Measurements from ENCODE around the gene AKR1C3. TPM values are rescaled to one million over a fixed set of nuclear protein-coding genes. Genes with fewer than 3 reads are reported as not detected.
"Not testable (repeated sequence)": the region's sequence is repeated elsewhere in the genome, so short reads cannot be mapped to it uniquely, and the experiment has no call there.

Gene AKR1C3
- total RNA-seq, 2 experiments from 2014 or later: not detected

DNA sequence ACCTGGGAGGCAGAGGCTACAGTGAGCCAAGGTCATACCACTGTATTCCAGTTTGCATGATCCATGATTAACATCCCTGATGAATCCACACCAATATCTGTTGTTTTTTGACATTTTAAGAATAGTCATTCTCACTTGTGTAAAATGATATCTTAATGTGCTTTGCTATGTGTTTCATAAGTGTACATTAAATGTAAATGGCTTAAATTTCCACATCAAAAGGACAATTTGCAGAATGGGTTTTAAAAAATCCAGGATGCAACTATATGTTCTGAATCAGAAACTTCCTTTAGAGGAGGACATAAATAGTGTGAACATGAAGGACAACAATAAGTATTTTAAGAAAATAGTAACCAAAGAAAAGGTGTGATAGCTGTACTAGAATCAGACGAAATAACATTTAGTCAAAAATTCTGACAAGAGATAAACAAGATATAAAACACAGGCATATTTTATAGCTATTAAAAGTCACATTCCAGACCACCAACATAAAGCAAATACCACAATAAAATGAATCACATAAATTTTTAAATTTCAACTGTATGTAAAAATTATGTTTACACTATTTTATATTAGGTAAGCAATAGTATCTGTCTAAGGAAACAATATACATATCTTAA, 42.4 kb downstream of the AKR1C3 start:
- DNase-seq (ENCODE audit: low spot score): no peak
- no peaks in the 10 kb centered on the region for H3K4me1 ChIP-seq (ENCODE audit: insufficient read depth, low read length, poor library complexity, severe bottlenecking)
- no peak overlapping the region for H3K27ac ChIP-seq (ENCODE audit: low read depth, low read length, poor library complexity, severe bottlenecking)
- H2AFZ ChIP-seq (ENCODE audit: low read length): no peak overlapping the region
- peaks cover 12% of the 10 kb centered on the region; the same call in 1 of the 2 replicates for H3K9me3 ChIP-seq (ENCODE audit: low read length)
- intact Hi-C loops (cut with micrococcal nuclease; ENCODE audit: unreplicated experiment): no loop called here
- no peak overlapping the region for H3K4me2 ChIP-seq (ENCODE audit: low read length)
- no peaks in the 10 kb centered on the region for H3K79me2 ChIP-seq (ENCODE audit: insufficient read depth, low read depth, low read length)
- ChIA-PET POLR2A (no interaction called here), CTCF (ENCODE audit: unreplicated experiment) (no interaction called here)
- no peak for TF ChIP-seq EZH2phosphoT487 (IDR thresholded peaks at IDR 0.05; ENCODE audit: borderline replicate concordance, low read depth, low read length)
- H4K20me1 ChIP-seq (ENCODE audit: insufficient read depth, low read length): no peaks in the 10 kb centered on the region
- no TSS peak for BruUV-seq (replicated peaks)
- H3K36me3 ChIP-seq (ENCODE audit: insufficient read depth, low read length): no peaks in the 10 kb centered on the region
- H3K9me2 ChIP-seq (ENCODE audit: insufficient read depth, low read length): no peaks in the 10 kb centered on the region
- no peak overlapping the region for H3K4me3 ChIP-seq (ENCODE audit: low read depth, low read length, poor library complexity, severe bottlenecking)

GRCh38 chr10:5137699-5138098, 43.5 kb downstream of the AKR1C3 start:
- H2AFZ ChIP-seq (ENCODE audit: low read length): not testable (repeated sequence)

DNA sequence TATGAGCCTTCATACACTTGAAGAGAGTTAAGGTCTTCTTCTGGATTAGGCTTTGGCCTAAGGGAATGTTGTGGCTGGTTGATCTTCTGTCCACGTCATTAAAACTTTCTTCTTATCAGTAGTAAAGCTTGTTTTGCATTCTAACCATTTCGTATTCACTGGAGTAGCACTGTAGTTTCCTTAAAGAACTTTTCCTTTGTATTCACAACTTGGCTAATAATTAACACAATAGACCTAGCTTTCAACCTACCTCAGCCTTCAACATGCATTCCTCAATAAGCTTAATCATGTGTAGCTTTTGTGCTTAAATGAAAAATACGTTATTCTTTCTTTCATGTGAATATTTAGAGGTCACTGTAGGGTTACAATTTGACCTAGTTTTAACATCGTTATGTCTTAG, 48.0 kb downstream of the AKR1C3 start:
- H3K36me3 ChIP-seq (ENCODE audit: insufficient read depth, low read length): no peaks in the 10 kb centered on the region
- no peak overlapping the region for H3K4me3 ChIP-seq (ENCODE audit: low read depth, low read length, poor library complexity, severe bottlenecking)
- no peaks in the 10 kb centered on the region for H3K4me1 ChIP-seq (ENCODE audit: insufficient read depth, low read length, poor library complexity, severe bottlenecking)
- POLR2A ChIA-PET: interaction anchor here (0.6 kb wide), 1 partner anchor 720 kb away, joined by 3 read pairs; no protein-coding TSS in a partner anchor
- no peak overlapping the region for H3K27ac ChIP-seq (ENCODE audit: low read depth, low read length, poor library complexity, severe bottlenecking)
- no peaks in the 10 kb centered on the region for H3K9me2 ChIP-seq (ENCODE audit: insufficient read depth, low read length)
- H3K9me3 ChIP-seq (ENCODE audit: low read length): no peaks in the 10 kb centered on the region
- H4K20me1 ChIP-seq (ENCODE audit: insufficient read depth, low read length): no peaks in the 10 kb centered on the region
- no peak for DNase-seq (ENCODE audit: low spot score)
- H2AFZ ChIP-seq (ENCODE audit: low read length): no peak overlapping the region
- intact Hi-C loops (cut with micrococcal nuclease; ENCODE audit: unreplicated experiment): no loop called here
- H3K79me2 ChIP-seq (ENCODE audit: insufficient read depth, low read depth, low read length): no peaks in the 10 kb centered on the region
- BruUV-seq (replicated peaks): no TSS peak
- no peak for TF ChIP-seq EZH2phosphoT487 (IDR thresholded peaks at IDR 0.05; ENCODE audit: borderline replicate concordance, low read depth, low read length)
- no peak for TF ChIP-seq CTCF (conservative IDR thresholded peaks at IDR 0.05; ENCODE audit: low read length)
- no peak overlapping the region for H3K4me2 ChIP-seq (ENCODE audit: low read length)
- CTCF ChIA-PET (ENCODE audit: unreplicated experiment): no interaction called here

More at GRCh38 chr10:5137699-5138098, 43.5 kb downstream of the AKR1C3 start:
- intact Hi-C loops (cut with micrococcal nuclease; ENCODE audit: unreplicated experiment); BruUV-seq (replicated peaks); H3K27ac ChIP-seq (ENCODE audit: low read depth, low read length, poor library complexity, severe bottlenecking); CTCF ChIA-PET (ENCODE audit: unreplicated experiment); DNase-seq (ENCODE audit: low spot score); H3K4me2 ChIP-seq (ENCODE audit: low read length); H3K79me2 ChIP-seq (ENCODE audit: insufficient read depth, low read depth, low read length); POLR2A ChIA-PET; H3K4me1 ChIP-seq (ENCODE audit: insufficient read depth, low read length, poor library complexity, severe bottlenecking); H4K20me1 ChIP-seq (ENCODE audit: insufficient read depth, low read length); H3K9me2 ChIP-seq (ENCODE audit: insufficient read depth, low read length); H3K36me3 ChIP-seq (ENCODE audit: insufficient read depth, low read length); H3K4me3 ChIP-seq (ENCODE audit: low read depth, low read length, poor library complexity, severe bottlenecking): not testable (repeated sequence)
- peaks cover 12% of the 10 kb centered on the region; the same call in 1 of the 2 replicates for H3K9me3 ChIP-seq (ENCODE audit: low read length)

- H3K79me2 ChIP-seq (ENCODE audit: insufficient read depth, low read depth, low read length): no peaks in the 10 kb centered on the region
- ChIA-PET POLR2A (no interaction called here), CTCF (ENCODE audit: unreplicated experiment) (no interaction called here)
- H3K4me2 ChIP-seq (ENCODE audit: low read length): no peak overlapping the region
- no peaks in the 10 kb centered on the region for H3K9me2 ChIP-seq (ENCODE audit: insufficient read depth, low read length)
- H3K4me1 ChIP-seq (ENCODE audit: insufficient read depth, low read length, poor library complexity, severe bottlenecking): no peaks in the 10 kb centered on the region
- H3K9me3 ChIP-seq (ENCODE audit: low read length): no peaks in the 10 kb centered on the region
- no peak for DNase-seq (ENCODE audit: low spot score)
- H3K4me3 ChIP-seq (ENCODE audit: low read depth, low read length, poor library complexity, severe bottlenecking): no peak overlapping the region
- no peaks in the 10 kb centered on the region for H4K20me1 ChIP-seq (ENCODE audit: insufficient read depth, low read length)
- TF ChIP-seq EZH2phosphoT487 (IDR thresholded peaks at IDR 0.05; ENCODE audit: borderline replicate concordance, low read depth, low read length) (no peak), CTCF (conservative IDR thresholded peaks at IDR 0.05; ENCODE audit: low read length) (no peak)
- H3K27ac ChIP-seq (ENCODE audit: low read depth, low read length, poor library complexity, severe bottlenecking): no peak overlapping the region
- H3K36me3 ChIP-seq (ENCODE audit: insufficient read depth, low read length): no peaks in the 10 kb centered on the region
- intact Hi-C loops (cut with micrococcal nuclease; ENCODE audit: unreplicated experiment): no loop called here
- no TSS peak for BruUV-seq (replicated peaks)
- H2AFZ ChIP-seq (ENCODE audit: low read length): no peak overlapping the region
Observed at GRCh38 chr10:5143137-5143536, 48.9 kb downstream of the AKR1C3 start.
